ENCODE data around the gene KLF5.

DNA sequence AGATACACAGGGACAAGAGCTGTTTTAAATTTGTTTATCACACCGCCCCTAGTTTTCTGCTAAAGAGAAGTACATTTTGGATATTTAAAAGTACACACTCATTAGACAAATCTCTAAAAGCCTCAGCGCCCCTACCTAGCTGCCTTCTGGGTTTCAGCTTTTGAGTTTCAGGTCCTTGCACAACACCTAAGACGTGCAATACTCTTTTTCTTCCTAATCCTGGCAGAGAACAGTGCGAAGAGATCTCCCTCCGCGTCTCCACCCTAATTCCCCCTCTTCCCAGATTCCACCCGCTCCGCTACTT lies 421 bp upstream of the KLF5 start:
- TF ChIP-seq POLR2A (IDR thresholded peaks at IDR 0.05), result no peak
- TF ChIP-seq CTCF (IDR thresholded peaks at IDR 0.05), result no peak

All from suprapubic skin (tissue), 3 donors.